ENCODE data around the gene CEP85L. TPM values are rescaled to one million over a fixed set of nuclear protein-coding genes. Genes with fewer than 3 reads are reported as not detected.

The CEP85L gene
- total and polyA plus RNA-seq, 12 donors = 1.0 to 19.2 (median 8.1) TPM

- no peak for TF ChIP-seq CTCF (IDR thresholded peaks at IDR 0.05)
- peaks cover 0 to 30% (median 0%) of the 10 kb centered on the region in 9 donors for H3K36me3 ChIP-seq
- ATAC-seq (no peak), DNase-seq (no peak)
- no peak overlapping the region for H3K4me3 ChIP-seq
- intact Hi-C loops (cut with DNase I) = no loop called here
- no peak overlapping the region for H3K27ac ChIP-seq
- peaks cover 0 to 40% (median 26%) of the 10 kb centered on the region in 9 donors for H3K4me1 ChIP-seq
- 63 to 69% methylated on average over 2 of the region's 2 CpGs for WGBS, 2 donors
- no peaks in the 10 kb centered on the region for H3K9me3 ChIP-seq
- H3K27me3 ChIP-seq = no peaks in the 10 kb centered on the region
Measured at GRCh38 chr6:118524686-118525085, 126.7 kb downstream of the CEP85L start.

GRCh38 chr6:118523216-118523615 is 128.2 kb downstream of the CEP85L start:
- 61 to 78% methylated on average over 5 of the region's 5 CpGs for WGBS, 2 donors
- H3K27ac ChIP-seq = no peak overlapping the region
- ATAC-seq (no peak), DNase-seq (no peak)
- intact Hi-C loops (cut with DNase I) = no loop called here
- H3K9me3 ChIP-seq = no peaks in the 10 kb centered on the region
- peaks cover 0 to 30% (median 18%) of the 10 kb centered on the region in 9 donors for H3K4me1 ChIP-seq
- no peak for TF ChIP-seq CTCF (IDR thresholded peaks at IDR 0.05)
- no peaks in the 10 kb centered on the region for H3K27me3 ChIP-seq
- H3K36me3 ChIP-seq = peaks cover 0 to 38% (median 0%) of the 10 kb centered on the region in 9 donors
- H3K4me3 ChIP-seq = no peak overlapping the region

GRCh38 chr6:118522422-118522821 is 129.0 kb downstream of the CEP85L start:
- WGBS, 2 donors = 98 to 99% methylated on average over 4 of the region's 4 CpGs
- ATAC-seq (no peak), DNase-seq (no peak)
- TF ChIP-seq CTCF (IDR thresholded peaks at IDR 0.05) = no peak
- H3K9me3 ChIP-seq = no peaks in the 10 kb centered on the region
- H3K36me3 ChIP-seq = peaks cover 0 to 41% (median 0%) of the 10 kb centered on the region in 9 donors
- peaks cover 0 to 22% (median 13%) of the 10 kb centered on the region in 9 donors for H3K4me1 ChIP-seq
- H3K4me3 ChIP-seq = no peak overlapping the region
- no peak overlapping the region for H3K27ac ChIP-seq
- intact Hi-C loops (cut with DNase I) = no loop called here
- H3K27me3 ChIP-seq = no peaks in the 10 kb centered on the region

GRCh38 chr6:118514689-118515088 is 136.7 kb downstream of the CEP85L start:
- no peaks in the 10 kb centered on the region for H3K27me3 ChIP-seq
- peaks cover 0 to 23% (median 0%) of the 10 kb centered on the region in 9 donors for H3K36me3 ChIP-seq
- no peak for TF ChIP-seq CTCF (IDR thresholded peaks at IDR 0.05)
- 34 to 38% methylated on average over 3 of the region's 3 CpGs for WGBS, 2 donors
- ATAC-seq (peak; percentile 93 to 99 (median 98)), DNase-seq (peak in 1 of 2 donors; percentile 75)
- H3K4me1 ChIP-seq = peaks cover 0 to 42% (median 3%) of the 10 kb centered on the region in 9 donors
- H3K27ac ChIP-seq = peak overlapping the region in 9 of 10 donors; percentile 44 to 83 (median 79)
- intact Hi-C loops (cut with DNase I) = loop anchor here in 5 of 10 donors (5.0 kb wide), 4 partner anchors 33 to 227 kb away; partner anchors contain the start of gene PLN (in 2 of the 5)
- H3K9me3 ChIP-seq = peaks cover 0 to 7% (median 0%) of the 10 kb centered on the region in 11 donors
- no peak overlapping the region for H3K4me3 ChIP-seq
